ENCODE measurements around the gene SMIM35. TPM values are rescaled to one million over a fixed set of nuclear protein-coding genes. Genes with fewer than 3 reads are reported as not detected.

The SMIM35 gene
- total RNA-seq, 1 donor from 2014 or later: not detected

GRCh38 chr11:118058311-118059245 is 28.2 kb downstream of the SMIM35 start:
- no peak overlapping the region for H3K4me3 ChIP-seq (ENCODE audit: low read depth, low read length)
- no peak for TF ChIP-seq CTCF (conservative IDR thresholded peaks at IDR 0.05; ENCODE audit: low read depth, low read length)
- DNase-seq (ENCODE audit: low read depth): no peak

- TF ChIP-seq CTCF (conservative IDR thresholded peaks at IDR 0.05; ENCODE audit: low read depth, low read length): no peak
- no peak overlapping the region for H3K4me3 ChIP-seq (ENCODE audit: low read depth, low read length)
- no peak for DNase-seq (ENCODE audit: low read depth)
These were observed 29.3 kb downstream of the SMIM35 start for GRCh38 chr11:118057251-118058145.

- DNase-seq (ENCODE audit: low read depth): no peak
- H3K4me3 ChIP-seq (ENCODE audit: low read depth, low read length): no peak overlapping the region
- no peak for TF ChIP-seq CTCF (conservative IDR thresholded peaks at IDR 0.05; ENCODE audit: low read depth, low read length)
These were observed 30.0 kb downstream of the SMIM35 start for GRCh38 chr11:118056806-118057205.

- DNase-seq (ENCODE audit: low read depth): no peak
- no peak for TF ChIP-seq CTCF (conservative IDR thresholded peaks at IDR 0.05; ENCODE audit: low read depth, low read length)
- no peak overlapping the region for H3K4me3 ChIP-seq (ENCODE audit: low read depth, low read length)
These were observed 30.8 kb downstream of the SMIM35 start for GRCh38 chr11:118055966-118056365.

- TF ChIP-seq CTCF (conservative IDR thresholded peaks at IDR 0.05; ENCODE audit: low read depth, low read length): no peak
- H3K4me3 ChIP-seq (ENCODE audit: low read depth, low read length): no peak overlapping the region
- no peak for DNase-seq (ENCODE audit: low read depth)
These were observed 31.8 kb downstream of the SMIM35 start for GRCh38 chr11:118054712-118055640.

- H3K4me3 ChIP-seq (ENCODE audit: low read depth, low read length): no peak overlapping the region
These were observed 34.1 kb downstream of the SMIM35 start for GRCh38 chr11:118052581-118053206.

More at GRCh38 chr11:118052581-118053206, 34.1 kb downstream of the SMIM35 start:
- TF ChIP-seq CTCF (conservative IDR thresholded peaks at IDR 0.05; ENCODE audit: low read depth, low read length): no peak
- DNase-seq (ENCODE audit: low read depth): no peak

All from epithelial cell of proximal tubule (primary cell).